ENCODE results near the gene BCL7A.

BCL7A gene

DNA sequence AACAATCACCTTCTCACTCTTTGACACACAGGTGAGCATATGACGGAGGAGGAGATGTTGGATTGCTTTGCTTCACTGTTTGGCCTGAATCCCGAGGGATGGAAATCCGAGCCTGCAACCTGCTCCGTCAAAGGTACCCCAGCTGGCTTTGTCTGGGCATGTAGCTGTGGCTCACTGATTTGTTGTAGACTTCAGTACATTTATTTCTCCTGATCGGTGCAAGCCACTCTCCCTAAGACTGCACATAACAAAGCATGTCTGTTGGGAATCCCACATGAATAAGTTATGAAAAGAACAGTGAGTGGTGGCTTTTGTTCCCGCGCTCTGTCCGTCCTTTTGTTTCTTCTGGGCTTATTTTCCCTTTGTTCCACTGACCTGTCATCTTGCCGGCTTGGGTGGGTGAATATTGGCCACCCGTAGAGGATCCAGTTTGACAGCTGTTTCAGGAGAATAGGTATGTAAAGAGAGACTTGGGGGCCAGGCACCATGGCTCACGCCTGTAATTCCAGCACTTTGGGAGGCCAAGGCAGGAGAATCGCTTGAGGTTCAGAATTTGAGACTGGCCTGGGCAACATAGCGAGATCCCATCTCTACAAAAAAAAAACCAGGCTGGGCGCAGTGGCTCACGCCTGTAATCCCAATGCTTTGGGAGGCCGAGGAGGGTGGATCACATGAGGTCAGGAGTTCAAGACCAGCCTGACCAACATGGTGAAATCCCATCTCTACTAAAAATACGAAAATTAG is 20.0 kb upstream of the BCL7A start:
- no peak for DNase-seq

- DNase-seq, result peak; percentile 75
Observed at GRCh38 chr12:122003651-122004611, 17.8 kb upstream of the BCL7A start.

GRCh38 chr12:122004633-122005071 is 17.0 kb upstream of the BCL7A start:
- DNase-seq, result no peak

GRCh38 chr12:122005252-122005776 is 16.4 kb upstream of the BCL7A start:
- no peak for DNase-seq

GRCh38 chr12:122006186-122006926 is 15.3 kb upstream of the BCL7A start:
- no peak for DNase-seq

DNA sequence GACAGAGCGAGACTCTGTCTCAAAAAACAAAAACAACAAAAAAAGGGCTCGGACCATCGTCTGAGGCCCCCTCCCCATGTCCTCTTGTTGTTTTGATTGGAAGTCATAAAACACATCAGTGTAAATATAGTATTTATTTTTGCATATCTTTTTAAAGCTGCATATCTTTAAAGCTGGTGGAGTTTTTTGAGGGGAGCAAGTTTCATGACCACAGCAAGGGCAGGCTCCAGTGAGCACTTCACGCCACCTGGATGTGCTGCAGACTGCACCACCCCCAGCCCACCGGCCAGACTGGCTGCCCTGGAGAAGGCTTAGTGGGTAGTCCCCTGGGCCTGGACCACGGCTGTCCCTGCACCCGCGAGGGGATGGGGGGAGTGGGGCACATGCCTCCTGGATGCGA is 11.9 kb upstream of the BCL7A start:
- DNase-seq, result no peak

DNA sequence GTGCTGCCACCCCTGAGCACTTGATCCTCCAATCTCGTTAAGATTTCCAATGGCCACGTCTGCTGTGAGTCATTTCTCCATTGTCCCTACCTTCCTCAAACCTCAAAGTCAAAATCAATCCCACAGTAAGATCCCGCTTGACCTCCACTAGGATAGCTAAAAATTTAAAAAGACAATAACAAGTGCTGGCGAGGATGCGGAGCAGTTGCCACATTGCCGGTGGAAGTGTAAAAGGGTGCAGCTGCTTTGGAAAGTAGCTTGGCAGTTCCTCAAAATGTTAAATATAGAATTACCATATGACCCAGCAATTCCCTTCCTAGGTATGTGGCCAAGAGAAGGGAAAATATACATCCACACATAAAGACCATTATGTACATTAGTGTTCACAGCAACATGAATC is 9.5 kb upstream of the BCL7A start:
- DNase-seq, result no peak

- no peak for DNase-seq
Observed at GRCh38 chr12:122013136-122013535, 8.5 kb upstream of the BCL7A start.

- DNase-seq, result no peak
Observed at GRCh38 chr12:122013791-122014590, 7.7 kb upstream of the BCL7A start.

DNA sequence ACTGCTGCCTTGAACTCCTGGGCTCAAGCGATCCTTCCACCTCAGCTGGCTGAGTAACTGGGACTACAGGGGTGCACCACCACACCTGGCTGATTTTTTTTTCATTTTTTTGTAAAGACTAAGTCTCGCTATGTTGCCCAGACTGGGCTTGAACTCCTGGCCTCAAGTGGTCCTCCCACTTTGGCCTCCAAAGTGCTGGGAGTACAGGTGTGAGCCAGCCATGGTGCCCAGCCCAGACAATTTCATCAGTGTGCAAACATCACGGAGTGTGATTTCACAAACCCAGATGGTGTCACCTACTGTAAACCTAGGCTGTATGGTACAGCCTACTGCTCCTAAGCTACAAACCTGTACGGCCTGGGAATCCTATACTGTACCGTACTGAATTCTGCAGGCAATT is 6.9 kb upstream of the BCL7A start:
- DNase-seq, result no peak

GRCh38 chr12:122018457-122018856 is 3.2 kb upstream of the BCL7A start:
- DNase-seq, result no peak

DNA sequence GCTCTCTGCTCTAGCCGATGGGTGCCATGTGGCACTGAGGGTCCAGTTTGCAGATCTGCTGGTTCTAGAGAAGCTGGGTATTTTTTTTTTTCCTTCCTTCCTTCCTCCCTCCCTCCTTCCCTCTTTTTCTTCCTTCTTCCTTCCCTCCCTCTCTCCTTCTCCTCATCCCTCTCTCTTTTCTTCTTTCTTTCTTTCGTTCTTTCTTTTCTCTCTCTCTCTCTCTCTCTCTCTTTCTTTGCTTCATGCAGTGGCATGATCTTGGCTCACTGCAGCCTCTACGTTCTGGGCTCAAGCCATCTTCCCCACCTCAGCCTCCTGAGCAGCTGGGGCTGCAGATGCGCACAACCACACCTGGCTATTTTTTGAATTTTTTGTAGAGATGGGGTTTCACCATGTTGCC is 2.7 kb upstream of the BCL7A start:
- DNase-seq, result no peak

- no peak for DNase-seq
Observed at GRCh38 chr12:122020795-122021192, 890 bp upstream of the BCL7A start.

DNA sequence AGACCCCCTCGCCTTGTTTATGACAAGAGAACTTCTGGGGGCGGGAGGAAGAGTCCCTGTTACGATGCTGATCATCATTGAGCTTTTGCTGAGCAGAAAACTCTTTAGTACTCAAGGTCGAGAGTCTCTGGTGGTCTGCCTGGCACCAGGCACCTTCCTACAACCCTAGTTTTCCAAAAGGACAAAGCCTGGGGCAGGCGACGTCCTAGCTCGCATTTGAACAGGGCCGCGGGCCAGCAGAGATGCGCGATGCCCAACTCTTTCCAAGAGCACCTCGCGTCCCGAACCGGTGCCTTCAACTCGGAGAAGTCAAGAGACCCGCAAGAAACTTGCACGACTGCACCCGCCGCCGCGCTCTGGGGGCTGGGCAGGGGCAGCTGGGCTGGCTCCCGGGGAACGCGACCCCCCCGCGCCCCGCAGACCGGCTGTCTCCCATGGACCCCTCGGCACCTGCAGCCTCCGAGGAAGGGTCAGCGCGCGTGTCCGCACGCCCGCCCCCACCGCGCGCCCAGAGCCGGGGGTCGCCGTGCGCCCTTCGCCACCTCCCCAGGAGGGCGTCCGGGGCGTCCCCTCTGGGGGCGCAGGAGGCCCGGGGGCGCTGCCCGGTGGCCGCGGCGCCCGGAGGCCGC is 377 bp upstream of the BCL7A start:
- peak; percentile 45 for DNase-seq

GRCh38 chr12:122022393-122023338 is 982 bp downstream of the BCL7A start:
- peak; percentile 47 for DNase-seq

- DNase-seq, result peak; percentile 88
Observed at GRCh38 chr12:122023339-122024131, 1.9 kb downstream of the BCL7A start.

- DNase-seq, result no peak
Observed at GRCh38 chr12:122024132-122024785, 2.6 kb downstream of the BCL7A start.

DNA sequence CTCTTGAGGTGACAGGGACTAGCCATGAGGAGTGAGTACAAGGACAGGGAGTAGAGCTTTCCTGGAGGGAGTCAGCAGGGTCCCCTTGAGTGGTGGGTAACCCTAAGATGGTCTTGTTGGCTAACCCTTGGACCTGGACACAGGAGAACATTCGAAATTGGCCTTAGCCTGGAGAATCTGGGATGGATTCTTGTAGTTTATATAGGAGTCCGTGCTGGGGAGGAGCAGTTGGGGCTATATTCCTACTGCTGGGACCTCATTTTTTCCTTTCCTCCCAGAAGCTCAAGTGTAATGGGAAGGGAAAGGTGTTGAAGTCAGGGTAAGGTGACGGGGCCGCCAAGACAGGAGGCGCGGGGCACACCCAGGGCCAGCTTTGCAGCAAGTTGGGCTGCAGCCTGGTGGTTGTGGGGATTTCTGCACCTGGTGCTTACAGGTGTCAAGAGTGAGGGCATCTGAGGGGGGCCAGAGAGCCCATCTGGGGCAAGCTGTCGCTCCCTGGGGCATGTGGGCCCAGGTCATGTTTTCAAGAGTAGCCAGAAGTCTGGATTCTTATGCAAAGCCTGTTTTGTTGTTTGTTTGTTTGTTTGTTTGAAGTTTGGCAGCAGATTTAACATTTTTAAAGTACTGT is 5.1 kb downstream of the BCL7A start:
- DNase-seq, result no peak

Measured in femur (tissue), 1 donor.